ENCODE measurements around the gene WDR18.

GRCh38 chr19:954272-954671 is 29.9 kb upstream of the WDR18 start:
- TF ChIP-seq CTCF (IDR thresholded peaks at IDR 0.05) (no peak), POLR2A (IDR thresholded peaks at IDR 0.05) (no peak)
